Hematopoietic multipotent progenitor cell (in vitro differentiated cells): ENCODE results near the gene NUP85. TPM values are rescaled to one million over a fixed set of nuclear protein-coding genes. Genes with fewer than 3 reads are reported as not detected.
"Not testable (repeated sequence)": the region's sequence is repeated elsewhere in the genome, so short reads cannot be mapped to it uniquely, and the experiment has no call there.

Experiments used
- DNase-seq, 3 donors: peaks; one replicate each; pipeline ENCODE4 v3.0.0-alpha.2; 2011 to 2015; ENCODE audit warnings: low read depth in 2 of 3, low spot score in 2 of 3
- total RNA-seq: library from RNA; depleted of rRNA; stranded (reverse); fragments of >200 nt; gene quantifications from one replicate; pipeline ENCODE4 v1.2.3, GENCODE V29; 2012

The NUP85 gene
- total RNA-seq, 1 donor = 35.8 TPM

DNA sequence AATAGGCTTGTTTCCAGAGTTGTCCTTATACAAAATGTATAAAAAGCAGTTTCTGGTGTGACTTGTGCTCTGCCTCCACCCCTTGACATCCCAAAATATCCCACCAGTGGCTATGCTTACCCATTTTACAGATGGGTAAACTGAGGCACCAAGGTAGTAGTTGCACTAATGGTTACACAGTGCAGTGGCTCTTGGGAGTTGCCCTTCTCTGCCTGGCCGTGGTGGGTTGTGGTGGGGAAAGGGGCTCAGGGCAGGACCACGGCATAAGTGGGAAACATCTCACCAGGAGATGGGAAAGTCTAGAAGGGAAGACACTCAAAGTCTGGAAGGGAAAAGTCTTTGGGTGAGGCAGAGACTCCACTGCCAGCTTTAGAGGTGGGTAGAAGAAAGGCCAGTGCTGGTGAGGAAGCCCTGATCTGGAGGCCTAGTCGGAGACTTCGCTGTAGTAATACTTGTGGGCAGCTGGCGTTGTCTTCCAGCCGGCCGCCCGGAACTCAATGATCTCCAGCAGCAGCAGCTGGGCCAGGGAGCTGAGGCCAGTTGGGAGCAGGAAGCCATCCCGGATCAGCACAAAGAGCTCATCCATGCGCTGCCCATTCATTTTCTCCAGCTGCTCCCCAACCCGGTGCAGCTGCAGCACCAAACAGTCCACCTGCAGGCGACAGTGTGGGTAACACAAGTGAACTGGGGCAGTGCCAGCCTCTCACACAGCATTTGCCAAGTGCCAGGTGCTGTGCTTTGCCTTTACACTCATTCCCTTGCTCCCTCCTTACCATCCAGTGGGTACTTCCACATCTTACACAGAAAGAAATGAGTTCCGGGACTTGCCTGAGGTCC is 61.1 kb downstream of the NUP85 start:
- no peak for DNase-seq

- no peak for DNase-seq
Observed at GRCh38 chr17:75267153-75267410, 61.6 kb downstream of the NUP85 start.

GRCh38 chr17:75267411-75268232 is 62.1 kb downstream of the NUP85 start:
- DNase-seq = no peak

- no peak for DNase-seq
Observed at GRCh38 chr17:75269844-75270217, 64.4 kb downstream of the NUP85 start.

GRCh38 chr17:75270218-75270965 is 64.9 kb downstream of the NUP85 start:
- peak in 2 of 3 donors; percentile 75 to 77 for DNase-seq

- no peak for DNase-seq
Observed at GRCh38 chr17:75270966-75271232, 65.4 kb downstream of the NUP85 start, which contains the start of gene MIF4GD. Gene MIF4GD, minus strand, starts transcription at chr17:75271231. Its CDS starts 1,036 bp downstream, at chr17:75270195.

DNA sequence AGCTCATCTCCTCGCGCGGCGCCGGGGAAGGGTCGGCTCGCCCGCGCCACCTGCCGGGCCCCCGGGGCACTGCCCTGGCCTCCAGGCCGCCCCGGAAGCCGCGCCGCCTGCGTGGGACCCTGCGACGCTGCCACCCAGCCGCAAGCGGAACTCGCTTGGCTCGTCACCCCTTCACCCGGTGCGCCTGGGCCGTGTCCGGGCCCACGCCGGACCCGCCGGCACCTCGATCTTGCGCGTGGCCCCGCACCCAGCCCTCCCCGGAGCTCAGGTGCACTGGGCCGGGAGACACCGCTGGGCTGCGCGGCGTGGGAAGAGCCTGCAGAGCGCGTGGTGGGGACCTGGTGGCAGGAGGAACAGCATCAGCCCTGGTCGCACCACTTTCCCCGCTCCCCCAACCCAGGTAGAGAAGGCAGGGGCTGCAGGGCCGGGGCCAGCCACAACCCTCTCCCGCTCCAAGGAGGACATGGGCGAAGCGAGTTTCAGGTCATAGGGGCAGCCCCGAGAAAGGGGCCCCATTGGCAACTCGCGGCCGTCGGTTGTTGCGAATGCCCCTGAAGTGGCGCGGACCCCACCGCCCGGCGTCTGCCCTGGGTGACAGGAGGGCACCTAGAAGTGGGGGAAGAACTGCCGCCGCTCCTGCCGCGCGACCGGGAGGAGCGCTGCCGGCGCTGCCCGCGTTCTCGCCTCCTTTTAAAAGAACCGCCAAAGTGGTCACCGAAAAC is 65.9 kb downstream of the NUP85 start:
- DNase-seq = peak; percentile 77 to 84 (median 83)

- no peak for DNase-seq
Observed at GRCh38 chr17:75271955-75272847, 66.7 kb downstream of the NUP85 start.

GRCh38 chr17:75272848-75273184 is 67.3 kb downstream of the NUP85 start:
- DNase-seq = no peak

DNA sequence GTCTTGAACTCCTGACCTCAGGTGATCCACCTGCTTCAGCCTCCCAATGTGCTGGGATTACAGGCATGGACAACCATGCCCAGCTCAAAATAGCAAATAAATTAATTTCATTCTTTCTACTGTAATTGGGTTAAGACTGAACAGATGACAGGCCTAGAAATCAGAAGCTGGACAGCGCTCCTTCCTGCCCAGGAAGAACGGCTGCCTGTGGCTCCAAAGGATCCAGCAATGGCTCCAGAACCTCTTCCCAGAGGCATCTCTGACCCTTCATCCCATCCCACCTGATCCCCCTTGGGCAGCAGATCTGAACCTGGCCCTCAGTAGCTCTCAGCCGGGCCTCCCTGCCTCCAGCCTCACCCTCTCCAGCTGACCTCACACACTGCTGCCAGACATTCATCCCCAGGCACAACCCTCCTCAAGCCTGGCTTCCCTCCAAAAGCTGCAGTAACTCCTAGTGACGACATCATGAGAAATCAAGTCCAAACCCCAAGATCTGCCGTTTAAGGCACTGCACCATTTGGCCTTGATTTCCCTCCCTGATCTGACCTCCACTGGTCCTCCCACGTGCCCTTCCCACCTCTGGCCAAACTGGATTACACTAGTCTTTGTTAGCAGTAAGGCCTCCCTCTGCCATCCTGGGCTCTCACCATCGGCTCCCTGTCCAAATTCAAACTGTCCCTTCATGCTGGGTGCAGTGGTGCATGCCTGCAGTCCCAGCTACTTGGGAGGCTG is 68.7 kb downstream of the NUP85 start:
- no peak for DNase-seq

DNA sequence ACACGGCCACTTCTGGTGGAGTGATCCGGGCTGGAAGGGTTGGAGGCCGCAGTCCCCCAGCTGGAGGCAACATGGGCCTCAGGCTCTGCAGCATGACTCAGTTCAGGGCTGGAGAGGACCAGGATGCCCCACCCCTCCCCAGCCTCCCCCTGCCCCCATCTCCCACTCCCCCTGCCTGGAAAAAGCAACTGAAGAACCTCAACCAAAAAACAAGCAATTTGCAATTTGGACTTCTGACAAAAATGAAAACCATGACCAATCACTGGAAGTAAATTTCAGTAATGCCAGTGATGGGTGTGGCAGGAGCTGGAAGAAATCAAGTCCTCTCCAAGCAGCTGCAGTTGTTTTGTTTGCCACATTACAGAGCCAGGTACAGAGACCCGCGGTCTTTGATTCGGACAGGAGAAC is 72.2 kb downstream of the NUP85 start:
- DNase-seq = no peak

DNA sequence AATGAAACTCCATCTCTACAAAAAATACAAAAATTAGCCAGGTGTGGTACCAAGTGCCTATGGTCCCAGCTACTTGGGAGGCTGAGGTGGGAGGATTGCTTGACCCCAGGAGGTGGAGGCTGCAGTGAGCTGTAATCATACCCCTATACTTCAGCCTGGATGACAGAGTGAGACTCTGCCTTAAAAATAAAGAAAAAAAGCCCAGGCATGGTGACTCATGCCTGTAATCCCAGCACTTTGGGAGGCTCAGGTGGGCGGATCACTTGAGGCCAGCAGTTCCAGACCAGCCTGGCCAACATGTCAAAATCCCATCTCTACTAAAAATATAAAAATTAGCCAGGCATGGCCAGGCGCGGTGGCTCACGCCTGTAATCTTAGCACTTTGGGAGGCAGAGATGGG is 74.7 kb downstream of the NUP85 start:
- DNase-seq = not testable (repeated sequence)

GRCh38 chr17:75285123-75285522 is 79.6 kb downstream of the NUP85 start:
- DNase-seq = no peak

Other genes starting within 250 kb of the NUP85 start
- 1.1 TPM for gene HID1, start 232.9 kb upstream of the NUP85 start, total RNA-seq
- 2.2 TPM for gene CDR2L, start 218.0 kb upstream of the NUP85 start, total RNA-seq
- 16.7 TPM for gene MRPL58, start 193.0 kb upstream of the NUP85 start, total RNA-seq
- 73.5 TPM for gene ATP5PD, start 158.7 kb upstream of the NUP85 start, total RNA-seq
- gene KCTD2, start 158.5 kb upstream of the NUP85 start, total RNA-seq = 18.6 TPM
- gene SLC16A5, start 117.7 kb upstream of the NUP85 start, total RNA-seq = 47.4 TPM
- 10.8 TPM for gene ARMC7, start 95.7 kb upstream of the NUP85 start, total RNA-seq
- gene NT5C, start 73.9 kb upstream of the NUP85 start, total RNA-seq = 87.5 TPM
- gene JPT1, start 51.2 kb upstream of the NUP85 start, total RNA-seq = 30.2 TPM
- gene SUMO2, start 22.7 kb upstream of the NUP85 start, total RNA-seq = 50.9 TPM
- 31.0 TPM for gene GGA3, start 55.9 kb downstream of the NUP85 start, total RNA-seq
- 38.2 TPM for gene MRPS7, start 56.2 kb downstream of the NUP85 start, total RNA-seq
- gene MIF4GD, start 65.6 kb downstream of the NUP85 start, total RNA-seq = 53.1 TPM
- 28.8 TPM for gene SLC25A19, start 83.8 kb downstream of the NUP85 start, total RNA-seq
- gene GRB2, start 200.0 kb downstream of the NUP85 start, total RNA-seq = 88.3 TPM